HepG2 (cell line): Measurements from ENCODE around the gene GCN1. TPM values are rescaled to one million over a fixed set of nuclear protein-coding genes. Genes with fewer than 3 reads are reported as not detected.

Experiments
- ARHGAP35 ChIP-seq: sonication (generic); formaldehyde crosslinking; IDR thresholded peaks from 2 replicates; pipeline ENCODE4 v1.9.0; 2022; ENCODE audit warnings: mild to moderate bottlenecking, inconsistent platforms, moderate library complexity, missing genetic modification reagents, borderline replicate concordance
- ATF7 ChIP-seq, 2 experiments: fragments of 450-650 bp in 1 of 2; sonication (generic) in 1 of 2; formaldehyde crosslinking in 1 of 2; IDR thresholded peaks; 2 replicates each; pipeline versions ENCODE4 v1.4.0 to v1.6.1; 2016 to 2020; ENCODE audit warnings: antibody characterized with exemption in 1 of 2, mild to moderate bottlenecking in 1 of 2, missing genetic modification reagents in 1 of 2
- CHD4 ChIP-seq: fragments of 200-600 bp; sonication (generic); IDR thresholded peaks from 2 replicates; pipeline ENCODE4 v1.7.0; 2017; ENCODE audit warnings: mild to moderate bottlenecking, low read length, borderline replicate concordance
- HNF4G ChIP-seq, 2 experiments: sonication (generic) in 1 of 2; formaldehyde crosslinking in 1 of 2; IDR thresholded peaks; 2 replicates each; pipeline versions ENCODE4 v1.4.0 to v1.6.1; 2011 to 2020; ENCODE audit warnings: borderline replicate concordance in 2 of 2, low read depth in 2 of 2, mild to moderate bottlenecking in 2 of 2, low read length in 1 of 2, missing genetic modification reagents in 1 of 2, moderate library complexity in 1 of 2
- KDM1A ChIP-seq: IDR thresholded peaks from 2 replicates; pipeline ENCODE4 v1.6.1; 2016; ENCODE audit warnings: missing compliant biosample characterization
- NCOR1 ChIP-seq: fragments of 200-600 bp; sonication (generic); IDR thresholded peaks from 2 replicates; pipeline ENCODE4 v1.7.0; 2017; ENCODE audit warnings: antibody characterized with exemption, low read length, borderline replicate concordance
- NFYC ChIP-seq: IDR thresholded peaks from 2 replicates; pipeline ENCODE4 v1.6.1; 2016; ENCODE audit warnings: missing genetic modification reagents, missing compliant biosample characterization
- NR2C2 ChIP-seq: sonication (generic); formaldehyde crosslinking; IDR thresholded peaks from 2 replicates; pipeline ENCODE4 v1.4.0; 2020; ENCODE audit warnings: missing genetic modification reagents, mild to moderate bottlenecking, moderate library complexity, borderline replicate concordance
- NR3C1 ChIP-seq: sonication (generic); formaldehyde crosslinking; IDR thresholded peaks from 2 replicates; pipeline ENCODE4 v1.4.0; 2020; ENCODE audit warnings: missing genetic modification reagents
- REXO4 ChIP-seq: sonication (generic); formaldehyde crosslinking; IDR thresholded peaks from 2 replicates; pipeline ENCODE4 v1.8.0; 2022; ENCODE audit warnings: missing genetic modification reagents, mild to moderate bottlenecking, borderline replicate concordance
- SATB2 ChIP-seq: sonication (generic); formaldehyde crosslinking; IDR thresholded peaks from 2 replicates; pipeline ENCODE4 v1.5.0; 2020; ENCODE audit warnings: missing genetic modification reagents
- SMC3 ChIP-seq: IDR thresholded peaks from 2 replicates; pipeline ENCODE4 v1.6.1; 2011; ENCODE audit warnings: low read length, improper control_type of control experiment
- ZBTB7B ChIP-seq: sonication (generic); formaldehyde crosslinking; IDR thresholded peaks from 2 replicates; pipeline ENCODE4 v1.4.0; 2020; ENCODE audit warnings: missing genetic modification reagents
- ZMYM3 ChIP-seq: sonication (generic); formaldehyde crosslinking; IDR thresholded peaks from 2 replicates; pipeline ENCODE4 v1.5.1; 2020; ENCODE audit warnings: mild to moderate bottlenecking, missing genetic modification reagents
- ZNF160 ChIP-seq: sonication (generic); formaldehyde crosslinking; IDR thresholded peaks from 2 replicates; pipeline ENCODE4 v1.8.0; 2022; ENCODE audit warnings: mild to moderate bottlenecking, inconsistent platforms, missing genetic modification reagents
- ZNF230 ChIP-seq: sonication (generic); formaldehyde crosslinking; IDR thresholded peaks from 2 replicates; pipeline ENCODE4 v1.4.0; 2020; ENCODE audit warnings: mild to moderate bottlenecking, missing genetic modification reagents
- ZNF350 ChIP-seq: sonication (generic); formaldehyde crosslinking; IDR thresholded peaks from 2 replicates; pipeline ENCODE4 v1.4.0; 2020; ENCODE audit warnings: mild to moderate bottlenecking, low read depth, missing genetic modification reagents, borderline replicate concordance
- ZNF354B ChIP-seq: sonication (generic); formaldehyde crosslinking; IDR thresholded peaks from 2 replicates; pipeline ENCODE4 v1.8.0; 2022; ENCODE audit warnings: mild to moderate bottlenecking, missing genetic modification reagents
- ZNF589 ChIP-seq: sonication (generic); formaldehyde crosslinking; conservative IDR thresholded peaks from 2 replicates; pipeline ENCODE4 v1.8.0; 2022; ENCODE audit warnings: mild to moderate bottlenecking, moderate library complexity, missing genetic modification reagents
- ZNF772 ChIP-seq: sonication (generic); formaldehyde crosslinking; IDR thresholded peaks from 2 replicates; pipeline ENCODE4 v1.5.0; 2020; ENCODE audit warnings: mild to moderate bottlenecking, missing genetic modification reagents
- ZSCAN30 ChIP-seq: sonication (generic); formaldehyde crosslinking; IDR thresholded peaks from 2 replicates; pipeline ENCODE4 v1.5.0; 2020; ENCODE audit warnings: mild to moderate bottlenecking, missing genetic modification reagents
- polyA plus RNA-seq, 8 experiments: library from polyadenylated mRNA; depleted of rRNA in 3 of 8; stranded (reverse) in 7 of 8; unstranded in 1 of 8; fragments of >200 nt; fragmentation: Illumina TruSeq in 4 of 8; extraction: Trizol in 4 of 8; gene quantifications; 2 replicates each; pipeline versions ENCODE4 v1.2.1 to v1.2.3, GENCODE V29; 2011 to 2016; ENCODE audit warnings: low read depth in 4 of 8, missing spikeins in 1 of 8, mixed read lengths in 1 of 8; ENCODE audit not compliant: insufficient read depth in 1 of 8
- total RNA-seq, 5 experiments: library from RNA; depleted of rRNA; stranded (reverse); fragments of >200 nt; fragmentation: Illumina TruSeq; extraction: Trizol; gene quantifications; 2 replicates each; pipeline ENCODE4 v1.2.3, GENCODE V29; 2016; ENCODE audit warnings: low read depth in 1 of 5
- TF ChIP-seq, protein P1 (sequence below): IDR thresholded peaks from 2 replicates; pipeline ENCODE4 v1.6.1; 2016
- TF ChIP-seq, protein P2 (sequence below): IDR thresholded peaks from 2 replicates; pipeline ENCODE4 v1.6.1; 2016; ENCODE audit warnings: missing biosample characterization, missing genetic modification reagents, low read depth
- TF ChIP-seq, protein P3 (sequence below): sonication (generic); formaldehyde crosslinking; IDR thresholded peaks from 2 replicates; pipeline ENCODE4 v1.4.0; 2020; ENCODE audit warnings: low read depth, mild to moderate bottlenecking, missing genetic modification reagents

GCN1 gene
- total and polyA plus RNA-seq, 2 of the 13 experiments (the other 11 are each of a cell fraction or from before 2014, with no cell fraction given), result 58.2 to 83.0 TPM

DNA sequence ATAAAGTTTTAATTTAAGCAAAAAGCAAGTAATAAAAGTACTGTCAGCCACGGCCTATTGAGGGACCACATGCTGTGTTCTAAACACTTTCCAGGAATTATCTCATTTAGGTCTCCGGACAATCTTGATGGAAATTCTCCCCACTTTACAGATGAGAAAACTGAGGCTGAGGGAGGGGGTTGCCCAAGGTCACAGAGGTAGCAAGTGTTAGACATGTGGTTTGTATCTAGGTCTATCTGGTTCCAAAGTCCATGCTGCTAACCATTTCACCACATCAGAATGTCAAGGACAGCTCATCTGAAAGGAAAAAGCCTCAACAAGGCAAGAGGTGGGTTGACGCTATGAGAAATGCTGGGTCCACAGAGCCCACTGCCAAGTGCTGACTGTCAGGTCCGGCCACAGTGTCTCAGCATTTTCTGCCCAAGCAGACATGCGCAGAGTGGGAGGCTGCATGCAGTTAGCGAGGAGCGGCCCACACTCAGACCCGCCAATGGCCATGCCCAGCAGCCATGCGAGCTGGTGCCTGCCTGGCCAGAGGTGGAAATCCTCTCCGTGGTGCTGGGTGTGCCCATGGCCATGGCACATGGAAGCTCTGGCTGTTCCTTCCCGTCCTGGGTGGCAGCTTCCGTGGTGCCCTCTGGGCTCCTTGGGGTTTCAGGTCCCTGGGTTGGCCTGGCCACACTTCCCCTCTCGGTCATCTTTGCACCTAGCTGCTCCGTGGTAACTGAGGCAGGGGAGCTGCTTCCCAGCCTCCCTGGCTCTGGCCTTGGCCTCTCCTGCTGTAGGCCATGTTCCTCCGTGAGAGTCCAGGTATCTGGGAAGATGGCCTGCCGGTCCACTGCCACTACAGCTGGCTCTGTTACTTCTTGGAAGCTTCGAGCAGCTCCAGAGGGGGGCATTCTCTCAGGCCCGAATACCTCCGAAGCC, 24.4 kb upstream of the GCN1 start (continued):
- peak; percentile 73; the same call in 1 of the 2 replicates for TF ChIP-seq NCOR1
- no peak for TF ChIP-seq ARHGAP35
- no peak for TF ChIP-seq ZNF230 (CRISPR knock-in tag)
- no peak for TF ChIP-seq ATF7 (IDR thresholded peaks at IDR 0.05)
- TF ChIP-seq ATF7 (CRISPR knock-in tag; IDR thresholded peaks at IDR 0.05), result no peak
- TF ChIP-seq KDM1A (CRISPR knock-in tag), result peak; percentile 95
- TF ChIP-seq ZNF589 (CRISPR knock-in tag), result no peak
- TF ChIP-seq, protein P1, sequence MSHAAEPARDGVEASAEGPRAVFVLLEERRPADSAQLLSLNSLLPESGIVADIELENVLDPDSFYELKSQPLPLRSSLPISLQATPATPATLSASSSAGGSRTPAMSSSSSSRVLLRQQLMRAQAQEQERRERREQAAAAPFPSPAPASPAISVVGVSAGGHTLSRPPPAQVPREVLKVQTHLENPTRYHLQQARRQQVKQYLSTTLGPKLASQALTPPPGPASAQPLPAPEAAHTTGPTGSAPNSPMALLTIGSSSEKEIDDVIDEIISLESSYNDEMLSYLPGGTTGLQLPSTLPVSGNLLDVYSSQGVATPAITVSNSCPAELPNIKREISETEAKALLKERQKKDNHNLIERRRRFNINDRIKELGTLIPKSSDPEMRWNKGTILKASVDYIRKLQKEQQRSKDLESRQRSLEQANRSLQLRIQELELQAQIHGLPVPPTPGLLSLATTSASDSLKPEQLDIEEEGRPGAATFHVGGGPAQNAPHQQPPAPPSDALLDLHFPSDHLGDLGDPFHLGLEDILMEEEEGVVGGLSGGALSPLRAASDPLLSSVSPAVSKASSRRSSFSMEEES, result 0 out of 2 replicates have a peak, but pooled peaks have one; percentile 34
- TF ChIP-seq ZSCAN30 (CRISPR knock-in tag), result no peak
- no peak for TF ChIP-seq ZNF354B
- TF ChIP-seq NR2C2 (CRISPR knock-in tag), result no peak
- no peak for TF ChIP-seq REXO4 (CRISPR knock-in tag)
- TF ChIP-seq HNF4G (IDR thresholded peaks at IDR 0.05; ENCODE audit: borderline replicate concordance, low read depth, low read length), result peak; percentile 57; the same call in 1 of the 2 replicates
- no peak for TF ChIP-seq HNF4G (CRISPR knock-in tag; IDR thresholded peaks at IDR 0.05; ENCODE audit: borderline replicate concordance, low read depth)
- TF ChIP-seq, protein P2, sequence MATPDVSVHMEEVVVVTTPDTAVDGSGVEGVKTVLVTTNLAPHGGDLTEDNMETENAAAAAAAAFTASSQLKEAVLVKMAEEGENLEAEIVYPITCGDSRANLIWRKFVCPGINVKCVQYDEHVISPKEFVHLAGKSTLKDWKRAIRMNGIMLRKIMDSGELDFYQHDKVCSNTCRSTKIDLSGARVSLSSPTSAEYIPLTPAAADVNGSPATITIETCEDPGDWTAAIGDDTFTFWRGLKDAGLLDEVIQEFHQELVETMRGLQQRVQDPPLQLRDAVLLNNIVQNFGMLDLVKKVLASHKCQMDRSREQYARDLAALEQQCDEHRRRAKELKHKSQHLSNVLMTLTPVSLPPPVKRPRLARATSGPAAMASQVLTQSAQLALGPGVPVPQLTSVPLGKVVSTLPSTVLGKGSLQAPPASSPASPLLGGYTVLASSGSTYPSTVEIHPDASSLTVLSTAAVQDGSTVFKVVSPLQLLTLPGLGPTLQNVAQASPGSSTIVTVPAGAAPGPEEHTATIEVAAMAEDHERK (CRISPR knock-in tag), result no peak
- TF ChIP-seq SMC3, result no peak
- no peak for TF ChIP-seq ZNF772
- no peak for TF ChIP-seq ZBTB7B
- no peak for TF ChIP-seq NFYC (CRISPR knock-in tag)
- TF ChIP-seq ZNF350 (CRISPR knock-in tag), result no peak
- TF ChIP-seq, protein P3, sequence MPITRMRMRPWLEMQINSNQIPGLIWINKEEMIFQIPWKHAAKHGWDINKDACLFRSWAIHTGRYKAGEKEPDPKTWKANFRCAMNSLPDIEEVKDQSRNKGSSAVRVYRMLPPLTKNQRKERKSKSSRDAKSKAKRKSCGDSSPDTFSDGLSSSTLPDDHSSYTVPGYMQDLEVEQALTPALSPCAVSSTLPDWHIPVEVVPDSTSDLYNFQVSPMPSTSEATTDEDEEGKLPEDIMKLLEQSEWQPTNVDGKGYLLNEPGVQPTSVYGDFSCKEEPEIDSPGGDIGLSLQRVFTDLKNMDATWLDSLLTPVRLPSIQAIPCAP (CRISPR knock-in tag), result no peak
- TF ChIP-seq CHD4, result peak; percentile 99; the same call in 1 of the 2 replicates
- TF ChIP-seq SATB2 (CRISPR knock-in tag), result no peak
- TF ChIP-seq NR3C1 (CRISPR knock-in tag), result no peak
- peak; percentile 99 for TF ChIP-seq ZMYM3
- TF ChIP-seq ZNF160, result 0 out of 2 replicates have a peak, but pooled peaks have one; percentile 41
